Activated CD4-positive, alpha-beta T cell treated with anti-CD3 and anti-CD28 coated beads, Interleukin-2, amount 50 U/mL, for 24 hours (primary cell): ENCODE measurements around the gene MAP7D2.
A peak's percentile ranks its signal among the peaks of the same experiment; 100 is the strongest.

Experiments used
- DNase-seq, 2 donors: peaks; one replicate each; pipeline ENCODE4 v3.0.0-alpha.2; 2020; ENCODE audit warnings: low read depth in 1 of 2, low spot score in 1 of 2

The MAP7D2 gene

GRCh38 chrX:20116087-20116576, 575 bp downstream of the MAP7D2 start:
- no peak for DNase-seq

GRCh38 chrX:20112022-20112774, 4.5 kb downstream of the MAP7D2 start:
- no peak for DNase-seq

GRCh38 chrX:20111271-20111670, 5.4 kb downstream of the MAP7D2 start:
- no peak for DNase-seq

DNA sequence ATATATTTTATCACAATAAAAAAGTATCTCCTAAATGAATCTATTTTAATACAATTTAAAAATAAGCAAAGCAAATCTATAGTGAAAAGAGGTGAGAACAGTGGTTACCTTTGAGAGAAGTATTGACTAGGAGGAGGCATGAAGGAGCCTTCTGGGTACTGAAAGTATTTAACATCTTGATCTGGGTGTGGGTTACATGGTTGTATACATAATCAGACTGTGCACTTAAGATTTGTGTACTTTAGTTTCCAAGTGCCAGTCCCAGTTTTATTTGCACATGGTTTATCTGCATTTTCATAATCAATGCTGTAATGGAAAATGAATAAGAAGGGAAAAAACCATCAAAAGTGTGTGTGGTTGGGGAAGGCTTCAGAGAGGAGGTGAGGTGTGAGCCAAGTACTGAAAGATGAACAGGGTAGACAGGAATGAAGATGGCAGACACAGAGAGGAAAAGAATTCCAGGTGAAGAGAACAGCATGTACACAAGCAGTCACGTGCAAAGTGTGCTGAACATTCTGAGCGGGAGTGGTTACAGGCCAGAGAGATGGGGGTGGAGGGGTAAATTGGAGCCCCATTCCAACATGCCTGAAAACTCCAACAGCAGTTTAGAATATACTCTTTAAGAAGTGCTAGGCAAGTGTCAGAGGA, 14.6 kb downstream of the MAP7D2 start:
- DNase-seq, result no peak

DNA sequence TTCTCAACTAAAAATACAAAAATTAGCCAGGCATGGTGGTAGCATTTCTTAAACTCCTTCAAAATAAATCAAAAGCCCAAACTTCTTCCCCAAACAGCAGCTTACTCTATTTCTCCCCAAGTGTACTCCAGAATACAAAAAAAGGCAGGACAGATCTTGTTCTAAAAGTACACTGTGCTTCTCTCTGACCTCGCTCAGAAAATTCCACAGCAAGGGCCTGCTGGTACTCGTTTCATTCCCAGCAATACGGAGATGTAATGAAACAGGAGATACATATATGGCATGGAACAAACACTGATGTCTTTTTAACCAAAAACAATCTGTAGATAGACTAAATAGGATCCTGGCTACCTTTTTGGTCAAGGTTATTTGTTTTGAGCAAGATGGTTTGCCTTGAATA, 25.2 kb downstream of the MAP7D2 start:
- DNase-seq, result no peak

- DNase-seq, result no peak
These were observed 26.9 kb downstream of the MAP7D2 start for GRCh38 chrX:20089845-20090244.

DNA sequence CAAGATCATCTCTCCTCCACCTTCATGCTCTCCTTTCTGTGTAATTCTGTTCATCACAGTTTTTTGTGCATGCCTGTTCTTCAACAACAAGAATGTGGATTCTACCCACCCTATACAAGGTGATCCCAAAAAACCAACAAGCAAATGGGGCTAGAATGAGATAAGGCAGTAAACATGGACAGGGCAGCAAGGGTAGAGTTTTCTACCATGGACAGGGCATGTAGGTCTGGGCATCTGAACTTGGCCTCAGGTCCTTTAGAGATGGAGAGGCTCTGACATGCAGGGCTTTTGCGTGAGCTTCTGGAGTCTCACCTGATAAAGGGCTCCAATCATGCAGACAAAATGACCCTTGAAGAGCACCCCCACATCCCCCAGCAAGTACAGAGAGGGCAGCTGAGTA, 36.4 kb downstream of the MAP7D2 start:
- DNase-seq, result no peak

DNA sequence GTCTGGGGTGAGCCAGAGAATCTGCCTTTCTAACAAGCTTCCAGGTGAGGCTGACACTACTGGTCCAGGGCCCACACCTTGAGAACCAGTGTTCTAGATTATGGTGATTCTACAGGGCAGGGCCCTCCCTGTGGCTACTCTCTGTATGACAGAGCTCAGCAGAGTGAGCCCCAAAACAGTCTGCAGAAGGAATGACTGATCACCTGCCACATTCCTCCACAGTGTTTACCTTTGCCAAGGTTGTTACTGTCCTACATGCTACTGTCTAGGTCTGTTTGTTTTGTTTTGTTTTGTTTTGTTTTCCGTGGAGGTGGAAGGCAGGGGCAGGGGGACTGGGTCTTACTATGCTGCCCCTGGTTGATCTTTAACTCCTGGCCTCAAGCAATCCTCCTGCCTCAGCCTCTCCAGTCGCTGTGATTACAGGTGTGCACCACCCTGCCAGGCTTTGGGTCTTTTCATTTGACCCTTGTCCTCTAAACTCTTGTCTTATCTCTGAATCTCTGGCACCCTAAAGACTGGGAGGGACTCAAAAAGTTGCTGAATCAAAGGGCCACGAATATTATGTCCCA, 45.1 kb downstream of the MAP7D2 start:
- no peak for DNase-seq

DNA sequence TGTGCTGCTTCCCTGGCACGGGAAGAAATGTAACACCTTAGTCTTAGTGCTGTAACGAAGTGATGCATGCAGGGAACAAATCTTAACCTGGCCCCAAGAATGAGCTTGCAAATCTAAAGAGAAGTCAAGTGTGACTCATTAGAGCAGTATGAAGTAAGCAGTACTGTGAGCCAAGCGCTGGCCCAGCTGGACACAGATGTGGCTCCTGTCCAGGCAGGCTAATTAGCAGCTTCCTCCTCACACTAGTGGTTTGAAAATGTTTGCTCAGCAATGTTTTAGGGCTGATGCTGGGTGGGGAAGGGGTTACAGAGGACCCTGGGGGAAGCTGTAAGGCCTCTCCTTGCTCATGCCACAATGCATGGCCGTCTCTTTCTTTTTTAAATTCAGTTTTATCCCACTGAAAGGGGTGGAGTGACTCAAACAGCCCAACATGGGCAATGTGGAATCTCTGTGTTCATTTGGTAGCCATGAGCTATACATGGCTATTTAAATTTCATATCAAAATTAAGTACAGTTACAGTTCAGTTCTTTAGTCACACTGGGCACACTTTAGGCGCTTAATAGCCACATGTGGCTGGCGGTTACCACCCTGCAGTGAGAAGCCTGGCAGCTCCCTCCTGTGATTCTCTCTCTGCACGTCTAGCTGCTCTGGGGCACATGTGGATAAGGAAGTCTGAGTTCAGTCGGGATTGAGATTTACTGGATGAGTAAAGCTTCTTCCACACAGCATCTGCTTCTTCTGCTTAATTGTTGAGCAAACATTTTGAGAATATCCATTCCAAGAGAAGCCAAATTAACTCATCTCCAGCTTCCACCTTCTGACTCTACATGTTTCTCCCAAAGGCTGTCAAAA, 48.8 kb downstream of the MAP7D2 start:
- no peak for DNase-seq

DNA sequence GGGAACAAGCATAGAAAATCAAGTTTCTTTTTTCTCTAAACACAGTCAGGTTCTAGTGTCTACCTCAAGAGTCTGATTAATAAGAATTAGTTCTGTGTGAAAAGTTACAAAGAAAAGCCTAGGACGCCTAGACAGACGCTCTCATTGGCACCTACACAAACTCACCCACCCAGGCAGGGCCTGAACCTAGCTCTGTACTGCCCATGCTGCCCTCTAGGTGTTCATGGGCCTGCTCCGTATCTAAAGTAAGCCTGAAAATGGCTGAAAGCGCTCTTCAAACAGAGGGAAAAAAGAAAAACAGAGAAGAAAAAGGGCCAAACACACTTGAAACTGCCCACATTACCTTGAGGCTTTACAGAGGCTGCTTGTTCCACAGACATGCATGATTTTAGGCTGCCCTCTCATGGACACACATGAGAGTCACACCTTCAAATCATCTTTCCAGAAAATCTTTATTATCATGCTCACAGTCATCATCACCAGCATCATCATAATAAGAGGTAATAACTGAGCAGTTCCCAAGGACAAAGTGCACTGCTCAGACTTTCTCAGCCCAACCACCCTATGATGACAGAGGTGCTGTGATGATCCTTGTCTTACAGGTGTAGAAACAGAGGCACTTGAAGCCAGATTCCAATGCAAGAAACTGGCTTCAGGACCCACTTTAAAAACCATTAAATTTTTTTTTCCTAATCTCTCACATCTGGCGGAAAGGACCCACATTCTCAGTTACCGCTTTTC, 49.6 kb downstream of the MAP7D2 start:
- DNase-seq, result peak in 1 of 2 donors; percentile 6

- no peak for DNase-seq
These were observed 52.9 kb downstream of the MAP7D2 start for GRCh38 chrX:20063716-20064351.

- DNase-seq, result no peak
These were observed 53.6 kb downstream of the MAP7D2 start for GRCh38 chrX:20063153-20063552.

DNA sequence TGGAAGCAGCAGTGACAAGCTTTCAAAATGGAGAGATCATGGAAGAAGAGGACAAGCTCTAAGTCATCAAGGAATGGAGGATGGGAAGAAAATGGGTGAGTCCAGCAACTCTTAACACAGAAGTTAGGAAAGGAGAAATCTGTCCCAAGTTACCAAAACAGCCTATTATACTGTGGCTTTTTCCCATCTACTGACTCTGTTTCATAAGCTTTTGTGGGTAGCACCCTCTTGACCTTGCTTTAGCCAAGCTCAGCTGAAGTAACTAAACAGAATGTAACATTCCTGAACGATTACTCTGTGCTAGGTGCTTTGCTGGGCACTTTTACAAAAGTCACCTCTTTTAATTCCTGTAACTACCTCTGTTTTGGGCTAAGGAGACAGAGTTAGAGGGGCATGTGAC, 54.9 kb downstream of the MAP7D2 start:
- no peak for DNase-seq

DNA sequence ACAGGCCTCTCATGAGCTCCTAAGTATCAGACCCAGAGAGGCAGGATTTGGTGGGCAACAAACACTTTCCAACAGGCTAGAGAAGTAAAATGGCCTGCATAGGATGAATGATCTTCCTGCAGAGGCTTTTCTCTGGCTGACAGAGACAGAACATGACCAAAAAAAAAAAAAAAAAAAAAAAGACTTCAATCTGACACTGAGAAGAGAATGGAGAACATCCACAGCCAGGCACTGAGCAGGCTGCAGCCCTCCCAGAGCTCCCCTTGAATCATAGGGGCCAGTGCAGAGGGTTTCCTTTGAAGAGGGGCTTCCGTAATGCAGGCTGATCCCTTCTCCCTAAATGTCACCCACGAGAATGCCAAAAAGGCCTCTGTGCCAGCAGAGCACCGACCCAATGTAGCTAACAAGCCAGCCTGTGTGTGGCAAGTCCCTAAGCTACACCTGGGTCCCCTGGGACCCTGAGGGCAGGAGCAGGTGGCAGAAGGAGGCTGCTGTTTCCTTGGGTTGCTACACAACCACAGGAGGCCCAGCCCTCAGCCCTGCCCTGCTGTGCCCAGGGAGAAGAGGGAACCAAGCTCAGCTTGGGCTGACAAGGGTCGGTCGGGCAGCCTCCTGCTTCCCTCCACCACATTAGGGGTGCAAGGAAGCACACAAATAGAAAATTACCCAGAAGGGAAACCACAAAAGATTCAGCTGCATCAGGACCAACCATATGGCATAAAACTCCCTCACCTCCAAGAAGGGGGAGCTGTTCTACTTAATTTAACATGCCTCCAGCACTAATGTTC, 55.6 kb downstream of the MAP7D2 start:
- no peak for DNase-seq

DNA sequence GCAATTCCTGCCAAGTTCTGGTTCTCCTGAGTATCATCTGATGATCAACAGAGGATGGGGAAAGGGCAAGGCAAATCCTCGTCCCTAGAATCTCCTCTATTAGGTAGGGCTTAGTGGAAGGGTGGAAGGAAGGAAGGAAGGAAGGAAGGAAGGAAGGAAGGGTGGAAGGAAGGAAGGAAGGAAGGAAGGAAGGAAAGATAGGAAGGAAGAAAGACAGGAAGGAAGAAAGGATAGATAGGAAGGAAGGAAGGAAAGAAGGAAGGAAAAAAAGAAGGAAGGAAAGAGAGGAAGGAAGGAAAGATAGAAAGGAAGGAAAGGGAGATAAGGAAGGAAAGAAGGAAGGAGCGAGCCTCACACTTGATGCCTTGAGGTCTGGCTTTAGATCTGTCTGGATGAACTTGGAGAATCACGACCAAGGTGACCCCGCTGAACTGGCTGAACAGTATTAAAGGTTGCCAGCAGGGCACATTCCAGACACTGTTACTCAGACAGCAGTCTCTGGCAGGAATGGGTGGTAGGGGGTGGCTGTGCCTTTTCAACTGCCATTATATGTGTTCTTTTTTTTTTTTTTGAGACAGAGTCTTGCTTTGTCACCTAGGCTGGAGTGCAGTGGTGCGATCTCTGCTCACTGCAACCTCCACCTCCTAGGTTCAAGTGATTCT, 57.1 kb downstream of the MAP7D2 start:
- DNase-seq, result no peak

GRCh38 chrX:20057479-20057878, 59.2 kb downstream of the MAP7D2 start:
- no peak for DNase-seq

GRCh38 chrX:20056704-20057103, 60.0 kb downstream of the MAP7D2 start:
- DNase-seq, result no peak

DNA sequence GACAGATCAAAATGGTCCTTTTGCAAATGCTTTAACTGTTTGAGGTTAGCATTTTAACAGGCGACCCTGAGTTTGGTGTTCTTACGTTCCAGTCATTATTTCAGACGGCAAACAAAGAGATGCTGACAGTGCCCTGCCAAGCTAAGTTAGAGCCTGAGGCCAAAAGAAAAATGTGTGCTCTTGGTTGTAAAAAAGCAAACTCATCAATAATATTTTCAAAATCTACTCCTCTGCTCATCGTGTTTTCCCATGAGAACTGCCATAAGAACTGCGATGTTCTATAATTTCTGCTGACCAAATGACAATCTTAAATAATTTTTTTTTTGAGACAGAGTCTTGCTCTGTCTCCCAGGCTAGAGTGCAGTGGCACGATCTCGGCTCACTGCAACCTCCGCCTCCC, 63.2 kb downstream of the MAP7D2 start:
- DNase-seq, result no peak

- no peak for DNase-seq
These were observed 69.8 kb downstream of the MAP7D2 start for GRCh38 chrX:20046864-20047263.
